Measurements from ENCODE around the gene CCDC188. TPM values are rescaled to one million over a fixed set of nuclear protein-coding genes. Genes with fewer than 3 reads are reported as not detected.

The CCDC188 gene
- total and polyA plus RNA-seq, 10 of the 15 experiments (the other 5 are each of a cell fraction or from before 2014, with no cell fraction given) = not detected

DNA sequence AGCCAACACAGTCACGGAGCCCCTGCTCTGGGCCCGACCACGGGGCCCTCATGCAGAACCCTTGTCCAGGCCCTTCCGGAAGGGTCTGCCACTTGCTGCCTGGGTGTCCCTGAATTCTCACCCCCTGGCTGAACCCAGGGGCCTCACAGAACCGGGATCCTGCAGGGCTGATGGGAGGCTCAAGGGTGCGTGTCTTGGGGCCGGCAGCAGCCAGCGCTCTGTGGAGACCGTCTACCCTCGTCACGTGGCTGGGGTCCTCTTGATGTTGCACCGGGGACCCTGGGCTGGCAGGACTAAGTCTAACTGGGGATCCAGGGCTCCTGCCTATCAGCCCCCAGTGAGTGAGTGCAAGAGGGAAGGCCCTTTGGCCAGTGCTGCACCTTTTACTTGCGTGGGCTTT is 19.3 kb upstream of the CCDC188 start:
- ChIA-PET RAD21 (ENCODE audit: unreplicated experiment) (no interaction called here), CTCF (no interaction called here)

DNA sequence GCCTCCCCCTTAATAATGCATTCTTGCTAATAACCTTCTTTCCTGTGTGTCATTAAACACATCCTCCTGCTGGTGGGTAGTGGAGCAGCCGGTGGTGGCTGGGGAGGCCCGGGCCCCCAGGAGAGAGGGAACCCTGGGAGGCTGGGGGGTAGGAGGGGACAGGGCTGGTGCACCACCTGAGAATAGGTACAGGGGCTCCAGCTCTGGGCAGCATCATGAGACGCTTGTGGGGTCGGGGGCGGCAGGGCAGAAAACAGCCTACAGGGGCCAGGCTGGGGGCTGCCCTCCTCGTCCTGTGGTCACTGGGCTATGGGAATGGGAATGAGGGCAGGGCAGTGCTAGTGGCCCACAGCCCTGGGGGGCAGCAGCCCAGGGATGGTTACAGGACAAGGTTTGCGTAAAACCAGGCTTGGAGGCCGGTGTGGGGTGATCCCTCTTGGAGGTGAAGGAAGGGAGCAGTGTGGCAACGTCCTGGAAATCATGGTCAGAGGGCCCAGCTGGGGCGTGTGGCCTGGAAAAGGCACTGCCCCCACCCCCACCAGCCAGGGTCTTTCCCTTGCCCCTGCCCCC is 18.5 kb upstream of the CCDC188 start:
- no peak for ATAC-seq
- no peak overlapping the region for H3K9ac ChIP-seq (ENCODE audit: control insufficient read depth, insufficient read depth, low read length)

More for the DNA sequence above, 19.3 kb upstream of the CCDC188 start:
- intact Hi-C loops (cut with micrococcal nuclease; ENCODE audit: unreplicated experiment) = no loop called here
- H3K9ac ChIP-seq (ENCODE audit: control insufficient read depth, insufficient read depth, low read length) = no peak overlapping the region
- H4K20me1 ChIP-seq (ENCODE audit: control insufficient read depth, insufficient read depth) = no peaks in the 10 kb centered on the region
- DNase-seq (ENCODE audit: low read depth, low spot score) = no peak
- H3K36me3 ChIP-seq (ENCODE audit: control insufficient read depth in 2 of 2, insufficient read depth in 2 of 2, low read length in 1 of 2) = no peaks in the 10 kb centered on the region
- H3K4me3 ChIP-seq = no peak overlapping the region
- POLR2A ChIA-PET = no interaction called here
- no peak for FAIRE-seq
- no peak for ATAC-seq
- in situ Hi-C loops (cut with MboI) = no loop called here
- TF ChIP-seq ASH2L (IDR thresholded peaks at IDR 0.05; ENCODE audit: borderline replicate concordance, low read depth) = no peak
- no peak for TF ChIP-seq IRF4 (IDR thresholded peaks at IDR 0.05; ENCODE audit: low read depth, low read length)
- no peak for TF ChIP-seq STAT1 (conservative IDR thresholded peaks at IDR 0.05)
- SMC1A ChIA-PET (ENCODE audit: uncharacterized antibody, unreplicated experiment) = no interaction called here
- H3K27me3 ChIP-seq (replicated peaks in 1 of 2; ENCODE audit: control insufficient read depth in 2 of 2, insufficient read depth in 2 of 2, low read length in 1 of 2) = no peaks in the 10 kb centered on the region
- 21% methylated on average over 13 of the region's 13 CpGs for WGBS (ENCODE audit: insufficient coverage, insufficient replicate concordance, low lambda C conversion rate, missing lambda C conversion rate)
- no peak overlapping the region for H3K27ac ChIP-seq (ENCODE audit: control insufficient read depth, insufficient read depth)
- no peak overlapping the region for H2AFZ ChIP-seq (ENCODE audit: control insufficient read depth, low read depth, low read length)
- H3K4me1 ChIP-seq (ENCODE audit: control insufficient read depth, insufficient read depth, low read length) = no peaks in the 10 kb centered on the region
- H3K79me2 ChIP-seq (ENCODE audit: control insufficient read depth, insufficient read depth, low read length) = no peaks in the 10 kb centered on the region
- no peaks in the 10 kb centered on the region for H3K9me3 ChIP-seq (replicated peaks; ENCODE audit: control insufficient read depth, insufficient read depth, low read length)
- no peak overlapping the region for H3K4me2 ChIP-seq (ENCODE audit: control insufficient read depth, insufficient read depth)
- no TSS peak for BruUV-seq (replicated peaks)

More for the DNA sequence above, 18.5 kb upstream of the CCDC188 start:
- intact Hi-C loops (cut with micrococcal nuclease; ENCODE audit: unreplicated experiment) = no loop called here
- no peak for DNase-seq (ENCODE audit: low read depth, low spot score)
- Histone ChIP-seq H3K4me2 (ENCODE audit: control insufficient read depth, insufficient read depth) (no peak overlapping the region), H3K27ac (ENCODE audit: control insufficient read depth, insufficient read depth) (no peak overlapping the region), H3K4me3 (no peak overlapping the region), H3K79me2 (ENCODE audit: control insufficient read depth, insufficient read depth, low read length) (no peaks in the 10 kb centered on the region), H3K36me3 (ENCODE audit: control insufficient read depth in 2 of 2, insufficient read depth in 2 of 2, low read length in 1 of 2) (no peaks in the 10 kb centered on the region), H3K4me1 (ENCODE audit: control insufficient read depth, insufficient read depth, low read length) (no peaks in the 10 kb centered on the region), H3K9me3 (replicated peaks; ENCODE audit: control insufficient read depth, insufficient read depth, low read length) (no peaks in the 10 kb centered on the region), H4K20me1 (ENCODE audit: control insufficient read depth, insufficient read depth) (no peaks in the 10 kb centered on the region), H3K27me3 (replicated peaks in 1 of 2; ENCODE audit: control insufficient read depth in 2 of 2, insufficient read depth in 2 of 2, low read length in 1 of 2) (no peaks in the 10 kb centered on the region), H2AFZ (ENCODE audit: control insufficient read depth, low read depth, low read length) (no peak overlapping the region)
- in situ Hi-C loops (cut with MboI) = no loop called here
- ChIA-PET POLR2A (no interaction called here), RAD21 (ENCODE audit: unreplicated experiment) (no interaction called here), CTCF (no interaction called here), SMC1A (ENCODE audit: uncharacterized antibody, unreplicated experiment) (no interaction called here)
- BruUV-seq (replicated peaks) = no TSS peak
- TF ChIP-seq TARDBP (IDR thresholded peaks at IDR 0.05; ENCODE audit: borderline replicate concordance) (no peak), FOS (IDR thresholded peaks at IDR 0.05; ENCODE audit: borderline replicate concordance, extremely low read depth, insufficient read length) (no peak), ASH2L (IDR thresholded peaks at IDR 0.05; ENCODE audit: borderline replicate concordance, low read depth) (no peak), NFYA (IDR thresholded peaks at IDR 0.05; ENCODE audit: borderline replicate concordance, low read depth, low read length) (no peak)
- TF ChIP-seq, protein P1, sequence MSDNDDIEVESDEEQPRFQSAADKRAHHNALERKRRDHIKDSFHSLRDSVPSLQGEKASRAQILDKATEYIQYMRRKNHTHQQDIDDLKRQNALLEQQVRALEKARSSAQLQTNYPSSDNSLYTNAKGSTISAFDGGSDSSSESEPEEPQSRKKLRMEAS (IDR thresholded peaks at IDR 0.05; ENCODE audit: low read depth, low read length) = no peak
- TF ChIP-seq, protein P2, sequence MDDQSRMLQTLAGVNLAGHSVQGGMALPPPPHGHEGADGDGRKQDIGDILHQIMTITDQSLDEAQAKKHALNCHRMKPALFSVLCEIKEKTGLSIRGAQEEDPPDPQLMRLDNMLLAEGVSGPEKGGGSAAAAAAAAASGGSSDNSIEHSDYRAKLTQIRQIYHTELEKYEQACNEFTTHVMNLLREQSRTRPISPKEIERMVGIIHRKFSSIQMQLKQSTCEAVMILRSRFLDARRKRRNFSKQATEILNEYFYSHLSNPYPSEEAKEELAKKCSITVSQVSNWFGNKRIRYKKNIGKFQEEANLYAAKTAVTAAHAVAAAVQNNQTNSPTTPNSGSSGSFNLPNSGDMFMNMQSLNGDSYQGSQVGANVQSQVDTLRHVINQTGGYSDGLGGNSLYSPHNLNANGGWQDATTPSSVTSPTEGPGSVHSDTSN (IDR thresholded peaks at IDR 0.05; ENCODE audit: insufficient replicate concordance, low read depth, low read length) = no peak
- no peak for FAIRE-seq
- WGBS (ENCODE audit: insufficient coverage, insufficient replicate concordance, low lambda C conversion rate, missing lambda C conversion rate) = 39% methylated on average over 9 of the region's 10 CpGs

Measured in GM12878 (cell line).